HS-27A (cell line): ENCODE measurements around the gene LRRC4B.
"Not testable (repeated sequence)": the region's sequence is repeated elsewhere in the genome, so short reads cannot be mapped to it uniquely, and the experiment has no call there.

Experiments
- DNase-seq: peaks from one replicate; pipeline ENCODE4 v3.0.0-alpha.2; 2012; ENCODE audit warnings: low read depth, missing footprints

Gene LRRC4B

GRCh38 chr19:50567882-50568727, at the start of gene LRRC4B:
Gene LRRC4B, minus strand, starts transcription at chr19:50568435. Its CDS starts 19,597 bp downstream, at chr19:50548838.
- DNase-seq: no peak

DNA sequence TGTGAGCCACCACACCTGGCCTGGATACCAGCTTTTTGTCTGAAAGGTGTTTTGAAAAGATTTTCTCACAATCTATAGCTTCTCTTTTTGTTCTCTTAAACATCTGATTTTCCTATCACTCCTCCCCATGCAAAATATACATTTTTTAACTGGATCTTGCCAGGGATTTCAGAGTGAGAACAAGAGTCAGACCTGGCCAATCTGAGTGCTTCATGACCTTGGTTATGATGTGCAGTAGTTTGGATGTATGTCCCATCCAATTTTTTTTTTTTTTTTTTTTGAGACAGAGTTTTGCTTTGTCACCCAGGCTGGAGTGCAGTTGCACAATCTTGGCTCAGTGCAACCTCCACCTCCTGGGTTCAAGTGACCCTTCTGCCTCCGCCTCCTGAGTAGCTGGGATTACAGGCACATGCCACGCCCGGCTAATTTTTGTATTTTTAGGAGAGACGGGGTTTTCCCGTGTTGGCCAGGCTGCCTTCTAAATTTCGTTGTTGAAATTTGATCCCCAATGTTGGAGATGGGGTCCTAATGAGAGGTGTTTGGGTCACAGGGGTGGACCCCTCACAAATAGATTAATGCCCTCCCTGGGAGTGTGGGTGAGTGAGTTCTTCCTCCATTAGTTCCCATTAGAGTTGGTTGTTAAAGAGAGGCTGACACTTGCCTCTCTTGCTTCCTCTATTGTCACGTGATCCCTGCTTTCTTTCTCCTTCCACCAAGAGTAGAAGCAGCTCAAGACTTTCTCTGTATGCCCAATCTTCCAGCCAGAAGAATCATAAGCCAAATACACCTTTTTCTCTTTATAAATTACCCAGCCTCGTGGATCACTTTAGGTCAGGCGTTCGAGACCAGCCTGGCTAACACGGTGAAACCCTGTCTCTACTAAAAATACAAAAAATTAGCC, 44.5 kb upstream of the LRRC4B start:
- DNase-seq: not testable (repeated sequence)

GRCh38 chr19:50607874-50608785, 39.9 kb upstream of the LRRC4B start:
- no peak for DNase-seq

DNA sequence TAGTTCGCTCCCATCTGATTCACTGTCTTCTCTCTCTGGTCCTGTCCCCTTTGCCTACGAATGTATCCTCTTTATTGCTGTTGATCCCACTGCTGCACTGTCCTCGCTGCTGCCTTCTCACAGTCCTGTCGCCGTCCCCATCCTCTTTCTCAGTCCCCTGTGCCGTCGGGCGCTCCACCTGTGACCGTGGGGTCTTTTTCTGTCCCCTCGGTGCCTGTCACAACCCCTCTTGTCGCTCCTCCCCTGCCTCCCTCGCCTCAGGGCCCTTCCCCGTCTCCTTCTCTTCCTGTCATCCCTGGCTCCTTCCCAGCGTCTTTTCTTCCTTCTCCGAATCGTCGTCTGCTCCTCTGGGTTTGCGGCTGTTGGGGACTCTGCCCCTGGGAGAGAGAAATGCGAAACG, 39.2 kb upstream of the LRRC4B start:
- no peak for DNase-seq

GRCh38 chr19:50606059-50606836, 38.0 kb upstream of the LRRC4B start:
- DNase-seq: not testable (repeated sequence)

DNA sequence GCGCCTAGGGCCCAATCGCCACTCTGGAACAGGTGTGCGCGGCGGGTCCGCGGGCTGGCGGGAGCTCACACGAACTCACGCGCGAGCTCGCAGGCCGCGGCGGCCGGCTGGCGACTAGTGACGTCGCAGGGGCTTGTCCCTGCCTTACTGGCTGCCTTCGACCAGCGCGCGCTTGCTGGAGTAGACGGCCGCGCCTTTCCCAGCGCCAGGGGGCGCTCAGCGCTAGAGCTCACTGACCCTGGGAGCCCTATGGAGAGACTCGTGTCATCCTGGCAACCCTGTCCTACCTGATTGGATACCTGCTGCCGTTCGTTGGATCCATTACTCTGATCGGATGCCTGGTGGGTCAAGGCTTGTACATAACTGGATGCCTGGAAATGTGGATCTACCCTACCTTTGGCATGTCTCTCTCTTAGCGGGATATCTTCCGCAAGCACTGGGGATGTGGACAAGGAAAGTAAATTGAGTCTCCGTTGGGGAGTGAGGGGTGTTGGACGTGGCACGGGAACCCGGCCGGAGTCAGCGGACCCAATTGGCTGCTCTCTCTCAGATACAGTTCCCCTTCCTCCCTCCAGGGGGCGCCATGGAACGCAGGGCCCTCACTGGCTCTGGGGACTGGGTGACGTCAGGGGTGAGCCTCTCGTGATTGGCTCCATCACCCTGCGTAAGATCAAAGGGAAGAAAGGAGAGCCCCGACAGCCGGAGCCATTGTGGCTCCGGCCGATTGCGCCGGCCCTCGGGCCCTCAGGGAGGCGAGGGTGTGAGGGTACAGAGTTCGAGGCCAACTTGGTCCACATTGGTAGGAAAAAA, 36.2 kb upstream of the LRRC4B start:
- not testable (repeated sequence) for DNase-seq

- DNase-seq: no peak
Measured at GRCh38 chr19:50602935-50603334, 34.7 kb upstream of the LRRC4B start.

GRCh38 chr19:50602496-50602895, 34.3 kb upstream of the LRRC4B start:
- no peak for DNase-seq

GRCh38 chr19:50602089-50602422, 33.8 kb upstream of the LRRC4B start:
- DNase-seq: no peak

GRCh38 chr19:50601407-50602088, 33.3 kb upstream of the LRRC4B start:
- DNase-seq: no peak

DNA sequence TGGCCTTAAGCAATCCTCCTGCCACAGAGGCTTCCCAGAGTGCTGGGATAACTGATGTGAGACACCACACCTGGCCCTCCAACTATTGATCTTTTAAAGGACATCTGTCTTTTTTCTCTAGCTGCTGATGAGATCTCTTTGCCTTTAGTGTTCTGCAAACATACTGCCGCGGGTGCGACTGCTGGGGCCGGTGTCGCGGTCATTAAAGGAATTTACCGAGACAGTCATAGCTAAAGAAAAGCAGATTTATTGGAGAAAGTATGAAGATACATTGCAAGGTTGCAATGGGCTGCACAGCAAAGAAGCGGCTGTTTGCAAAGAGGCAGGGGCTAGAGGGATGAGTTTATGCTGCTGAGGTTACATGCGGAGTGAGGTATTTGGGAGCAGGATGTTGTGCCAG, 31.2 kb upstream of the LRRC4B start:
- DNase-seq: no peak

GRCh38 chr19:50590191-50590590, 22.0 kb upstream of the LRRC4B start:
- DNase-seq: no peak

GRCh38 chr19:50581795-50582660, 13.8 kb upstream of the LRRC4B start:
- DNase-seq: not testable (repeated sequence)

DNA sequence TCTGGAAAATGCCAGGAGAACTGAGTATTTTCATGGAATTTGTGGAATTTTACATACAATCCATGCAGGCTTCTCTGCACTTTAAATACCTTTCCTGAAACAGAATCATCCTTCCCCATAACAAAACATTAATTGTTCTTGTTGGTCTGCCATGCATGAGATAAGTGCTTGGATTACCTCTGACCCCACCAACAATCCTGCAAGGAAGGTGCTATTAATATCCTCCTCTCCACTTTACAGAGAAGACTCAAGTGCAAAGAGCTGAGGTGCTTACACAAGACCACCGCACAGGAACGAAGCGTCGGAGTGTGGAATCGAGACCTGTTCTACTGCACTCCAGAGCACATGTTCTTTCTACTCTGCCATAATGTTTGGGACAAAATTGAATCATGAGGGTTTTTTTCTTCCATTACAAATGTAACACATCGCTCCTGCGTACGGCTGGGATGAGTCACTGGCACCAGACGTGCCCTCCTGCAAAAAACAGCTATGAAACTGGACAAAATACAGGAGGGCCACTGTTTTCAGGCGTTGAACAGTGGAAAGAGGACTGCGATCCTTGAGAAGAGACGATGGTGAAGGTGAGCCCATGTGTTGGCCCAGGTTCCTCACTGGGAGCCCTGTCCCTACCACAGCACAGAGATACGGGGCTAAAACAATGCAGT, 12.9 kb upstream of the LRRC4B start:
- DNase-seq: no peak

- DNase-seq: no peak
Measured at GRCh38 chr19:50580240-50580639, 12.0 kb upstream of the LRRC4B start.

DNA sequence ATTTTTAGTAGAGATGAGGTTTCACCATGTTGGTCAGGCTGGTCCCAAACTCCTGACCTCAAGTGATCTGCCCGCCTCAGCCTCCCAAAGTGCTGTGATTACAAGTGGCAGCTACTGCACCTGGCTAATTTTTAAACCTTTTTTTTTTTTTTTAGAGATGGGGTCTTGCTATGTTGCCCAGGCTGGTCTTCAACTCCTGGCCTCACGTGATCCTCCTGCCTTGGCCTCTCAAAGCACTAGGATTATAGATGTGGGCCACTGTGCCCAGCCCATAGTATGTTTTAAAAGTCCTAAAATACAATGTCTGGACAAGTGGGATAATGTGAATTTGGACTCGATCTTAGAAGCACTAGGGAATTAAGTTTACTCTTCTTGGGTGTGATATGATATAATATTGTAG, 8.5 kb upstream of the LRRC4B start:
- not testable (repeated sequence) for DNase-seq

GRCh38 chr19:50573741-50574461, 5.7 kb upstream of the LRRC4B start:
- DNase-seq: no peak
